Spleen (tissue), 7 donors: ENCODE measurements around the gene GALNTL6.

Experiments
- CTCF ChIP-seq, 11 experiments: fragments of 200-600 bp in 7 of 11; fragments of 450-650 bp in 4 of 11; sonication (generic) in 4 of 11; IDR thresholded peaks in 8 of 11; conservative IDR thresholded peaks in 3 of 11; 1 replicate in 7 of 11; 2 replicates in 4 of 11; pipeline versions ENCODE4 v1.4.0 to v1.8.0; 2016 to 2021; ENCODE audit warnings: antibody characterized with exemption in 11 of 11, inconsistent platforms in 4 of 11, mild to moderate bottlenecking in 1 of 11
- POLR2A ChIP-seq, 3 donors: fragments of 450-650 bp; IDR thresholded peaks; one replicate each; pipeline ENCODE4 v1.5.1; 2017; ENCODE audit warnings: antibody characterized with exemption in 3 of 3, mild to moderate bottlenecking in 1 of 3
- POLR2AphosphoS5 ChIP-seq, 3 donors: sonication (generic); formaldehyde crosslinking; IDR thresholded peaks; one replicate each; pipeline ENCODE4 v1.5.1; 2017; ENCODE audit warnings: antibody characterized with exemption in 3 of 3
- donor health status: DM: no; HTN: no; CAD: no; lungs with moderate emphysema.
- donor health status: DM: no; HTN: no; CAD: no.
- donor health status: DM: no; HTN: no; CAD: no.

DNA sequence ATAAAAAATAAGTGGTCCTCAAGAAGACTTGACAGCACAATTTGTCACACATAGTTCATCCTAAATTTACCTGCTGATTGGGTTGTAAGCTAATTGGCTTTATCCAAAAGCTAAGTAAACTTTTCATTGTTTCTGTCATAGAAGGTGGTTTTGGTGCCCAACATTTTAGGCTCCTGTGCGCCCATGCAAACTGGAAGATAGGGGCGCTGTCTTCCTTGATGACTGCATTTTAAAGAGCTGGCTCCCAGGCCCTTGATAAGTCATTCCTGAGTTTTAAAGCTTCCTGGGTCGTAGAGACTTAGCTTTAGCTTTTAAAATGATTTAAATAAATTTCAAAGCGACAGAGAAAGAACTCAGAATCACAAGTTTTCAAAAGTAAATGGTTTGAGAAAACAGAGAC is 730.0 kb downstream of the GALNTL6 start:
- TF ChIP-seq CTCF (IDR thresholded peaks at IDR 0.05 in 8 of 11, conservative IDR thresholded peaks at IDR 0.05 in 3 of 11) (no peak), POLR2A (IDR thresholded peaks at IDR 0.05) (no peak), POLR2AphosphoS5 (IDR thresholded peaks at IDR 0.05) (no peak)
